DOHH2 (cell line): ENCODE results near the gene NBDY.

Source experiments
- CTCF ChIP-seq: fragments of 200-600 bp; sonication (generic); IDR thresholded peaks from one replicate; pipeline ENCODE4 v1.5.1; 2014; ENCODE audit warnings: antibody characterized with exemption, mild to moderate bottlenecking, low read depth, low read length; ENCODE audit not compliant: poor library complexity, severe bottlenecking
- EZH2phosphoT487 ChIP-seq: fragments of 200-600 bp; sonication (generic); IDR thresholded peaks from 2 replicates; pipeline ENCODE4 v1.6.1; 2017; ENCODE audit warnings: borderline replicate concordance, mild to moderate bottlenecking, antibody characterized with exemption, low read length, moderate library complexity, mixed read lengths

DNA sequence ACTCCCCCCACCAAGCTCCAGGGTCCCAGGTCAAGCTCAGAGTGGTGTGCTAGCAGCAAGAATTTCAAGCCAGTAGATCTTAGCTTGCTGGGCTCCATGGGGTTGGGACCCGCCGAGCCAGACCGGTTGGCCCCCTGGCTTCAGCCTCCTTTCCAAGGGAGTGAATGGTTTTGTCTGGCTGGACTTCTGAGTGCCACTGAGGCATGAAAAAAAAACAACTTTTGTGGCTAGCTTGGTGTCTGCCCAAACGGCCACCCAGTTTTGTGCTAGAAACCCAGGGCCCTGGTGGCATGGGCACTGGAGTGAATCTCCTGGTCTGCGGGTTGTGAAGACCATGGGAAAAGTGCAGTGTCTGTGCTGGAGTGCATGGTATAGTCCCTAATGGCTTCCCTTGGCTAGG, 82.6 kb downstream of the NBDY start:
- TF ChIP-seq CTCF: no peak
- TF ChIP-seq EZH2phosphoT487: no peak
